Naive B cell (primary cell): Measurements from ENCODE around the gene RPS16. TPM values are rescaled to one million over a fixed set of nuclear protein-coding genes. Genes with fewer than 3 reads are reported as not detected.

Source experiments
- ATAC-seq, 2 donors: fragments of 150-1000 bp; cut with Tn5 transposase; 2 replicates each; pipeline ENCODE4 v1.10.0; 2021; ENCODE audit warnings: low read depth in 2 of 2, mild to moderate bottlenecking in 2 of 2, moderate library complexity in 2 of 2
- DNase-seq: peaks from one replicate; pipeline ENCODE4 v3.0.0; 2022
- H3K27ac Mint-ChIP-seq, 6 donors: one replicate each; pipeline ENCODE4 v1.8.0; 2020 to 2022; ENCODE audit warnings: mild to moderate bottlenecking in 6 of 6, mixed read lengths in 6 of 6, moderate library complexity in 5 of 6, inconsistent platforms in 2 of 6
- H3K27me3 Mint-ChIP-seq, 3 donors: one replicate each; pipeline ENCODE4 v1.8.0; 2021 to 2022; ENCODE audit warnings: mixed read lengths in 3 of 3, mild to moderate bottlenecking in 1 of 3
- H3K36me3 Mint-ChIP-seq, 2 donors: one replicate each; pipeline ENCODE4 v1.8.0; 2020 to 2022; ENCODE audit warnings: mixed read lengths in 2 of 2, inconsistent platforms in 1 of 2, mild to moderate bottlenecking in 1 of 2
- H3K4me1 Mint-ChIP-seq, 3 donors: one replicate each; pipeline ENCODE4 v1.8.0; 2020 to 2022; ENCODE audit warnings: mixed read lengths in 3 of 3, inconsistent platforms in 1 of 3, mild to moderate bottlenecking in 1 of 3, moderate library complexity in 1 of 3
- H3K4me3 Mint-ChIP-seq, 8 donors: one replicate each; pipeline ENCODE4 v1.8.0; 2020 to 2022; ENCODE audit warnings: mild to moderate bottlenecking in 8 of 8, mixed read lengths in 8 of 8, moderate library complexity in 8 of 8, inconsistent platforms in 2 of 8
- H3K9me3 Mint-ChIP-seq, 7 donors: one replicate each; pipeline ENCODE4 v1.8.0; 2020 to 2022; ENCODE audit warnings: mixed read lengths in 7 of 7, mild to moderate bottlenecking in 5 of 7, inconsistent platforms in 2 of 7, moderate library complexity in 1 of 7
- polyA plus RNA-seq, 6 donors: library from polyadenylated mRNA; unstranded; fragments of 300-500 nt; fragmentation: Illumina TruSeq; gene quantifications; one replicate each; pipeline ENCODE4 v1.2.3, GENCODE V29; 2021; ENCODE audit warnings: low read depth in 6 of 6

Gene RPS16
- polyA plus RNA-seq, 6 donors from 2014 or later = 1,393 to 2,131 (median 1,793) TPM

GRCh38 chr19:39426170-39426569 lies 9.6 kb downstream of the RPS16 start:
- peak overlapping the region in 3 of 6 donors; percentile 1 to 33 (median 21) for H3K27ac Mint-ChIP-seq
- H3K4me3 Mint-ChIP-seq = peak overlapping the region in 1 of 8 donors; percentile 27
- no peaks in the 10 kb centered on the region for H3K9me3 Mint-ChIP-seq

GRCh38 chr19:39425744-39426143 lies 10.0 kb downstream of the RPS16 start:
- H3K4me1 Mint-ChIP-seq = peaks cover 3 to 13% (median 6%) of the 10 kb centered on the region in 3 donors
- no peak for ATAC-seq
- no peaks in the 10 kb centered on the region for H3K36me3 Mint-ChIP-seq
- no peak overlapping the region for H3K4me3 Mint-ChIP-seq
- no peaks in the 10 kb centered on the region for H3K27me3 Mint-ChIP-seq
- peak overlapping the region in 2 of 6 donors; percentile 1 to 65 for H3K27ac Mint-ChIP-seq
- no peaks in the 10 kb centered on the region for H3K9me3 Mint-ChIP-seq
- no peak for DNase-seq

More at GRCh38 chr19:39426170-39426569, 9.6 kb downstream of the RPS16 start:
- Mint-ChIP-seq H3K27me3 (no peaks in the 10 kb centered on the region), H3K36me3 (no peaks in the 10 kb centered on the region), H3K4me1 (peaks cover 3 to 13% (median 6%) of the 10 kb centered on the region in 3 donors)
- DNase-seq (no peak), ATAC-seq (no peak)

GRCh38 chr19:39424934-39425333 lies 10.8 kb downstream of the RPS16 start:
- no peak overlapping the region for H3K4me3 Mint-ChIP-seq
- H3K4me1 Mint-ChIP-seq = peaks cover 3 to 13% (median 6%) of the 10 kb centered on the region in 3 donors
- no peak for ATAC-seq
- no peaks in the 10 kb centered on the region for H3K9me3 Mint-ChIP-seq
- no peaks in the 10 kb centered on the region for H3K27me3 Mint-ChIP-seq
- H3K36me3 Mint-ChIP-seq = no peaks in the 10 kb centered on the region
- DNase-seq = no peak
- H3K27ac Mint-ChIP-seq = peak overlapping the region in 2 of 6 donors; percentile 63 to 80

- Mint-ChIP-seq H3K27me3 (no peaks in the 10 kb centered on the region), H3K4me1 (peaks cover 3 to 13% (median 6%) of the 10 kb centered on the region in 3 donors), H3K9me3 (no peaks in the 10 kb centered on the region), H3K4me3 (no peak overlapping the region), H3K36me3 (no peaks in the 10 kb centered on the region), H3K27ac (peak overlapping the region in 2 of 6 donors; percentile 59 to 67)
- DNase-seq (no peak), ATAC-seq (no peak)
Measured at GRCh38 chr19:39423258-39424086, 12.3 kb downstream of the RPS16 start.

GRCh38 chr19:39422020-39422419 lies 13.7 kb downstream of the RPS16 start:
- no peak overlapping the region for H3K4me3 Mint-ChIP-seq
- no peaks in the 10 kb centered on the region for H3K27me3 Mint-ChIP-seq
- peaks cover 7 to 13% (median 11%) of the 10 kb centered on the region in 3 donors for H3K4me1 Mint-ChIP-seq
- ATAC-seq (no peak), DNase-seq (no peak)
- no peaks in the 10 kb centered on the region for H3K36me3 Mint-ChIP-seq
- H3K27ac Mint-ChIP-seq = no peak overlapping the region
- H3K9me3 Mint-ChIP-seq = no peaks in the 10 kb centered on the region

GRCh38 chr19:39420769-39421168 lies 15.0 kb downstream of the RPS16 start:
- Mint-ChIP-seq H3K4me1 (peaks cover 5 to 9% (median 7%) of the 10 kb centered on the region in 3 donors), H3K36me3 (no peaks in the 10 kb centered on the region), H3K27ac (no peak overlapping the region), H3K9me3 (no peaks in the 10 kb centered on the region), H3K27me3 (no peaks in the 10 kb centered on the region), H3K4me3 (no peak overlapping the region)
- ATAC-seq (no peak), DNase-seq (no peak)

GRCh38 chr19:39419003-39419402 lies 16.7 kb downstream of the RPS16 start:
- H3K36me3 Mint-ChIP-seq = no peaks in the 10 kb centered on the region
- peak overlapping the region in 1 of 6 donors; percentile 66 for H3K27ac Mint-ChIP-seq

GRCh38 chr19:39417463-39418181 lies 18.1 kb downstream of the RPS16 start:
- Mint-ChIP-seq H3K27ac (peak overlapping the region in 4 of 6 donors; percentile 27 to 95 (median 79)), H3K9me3 (no peaks in the 10 kb centered on the region), H3K27me3 (no peaks in the 10 kb centered on the region), H3K4me3 (peak overlapping the region in 2 of 8 donors; percentile 21 to 66), H3K4me1 (peaks cover 15 to 20% (median 16%) of the 10 kb centered on the region in 3 donors), H3K36me3 (no peaks in the 10 kb centered on the region)
- DNase-seq = no peak
- ATAC-seq = peak; percentile 27 to 35

More at GRCh38 chr19:39419003-39419402, 16.7 kb downstream of the RPS16 start:
- ATAC-seq (no peak), DNase-seq (no peak)
- Mint-ChIP-seq H3K4me3 (peak overlapping the region in 2 of 8 donors; percentile 36 to 46), H3K27me3 (no peaks in the 10 kb centered on the region), H3K4me1 (peaks cover 11 to 18% (median 11%) of the 10 kb centered on the region in 3 donors), H3K9me3 (no peaks in the 10 kb centered on the region)

GRCh38 chr19:39416152-39417120 lies 19.3 kb downstream of the RPS16 start:
- DNase-seq (no peak), ATAC-seq (no peak)
- H3K27ac Mint-ChIP-seq = peak overlapping the region in 3 of 6 donors; percentile 27 to 86 (median 30)
- H3K9me3 Mint-ChIP-seq = peaks cover 0 to 2% (median 0%) of the 10 kb centered on the region in 7 donors
- H3K4me3 Mint-ChIP-seq = peak overlapping the region in 2 of 8 donors; percentile 60 to 68
- no peaks in the 10 kb centered on the region for H3K36me3 Mint-ChIP-seq
- H3K4me1 Mint-ChIP-seq = peaks cover 21 to 30% (median 25%) of the 10 kb centered on the region in 3 donors
- H3K27me3 Mint-ChIP-seq = peaks cover 0 to 7% (median 0%) of the 10 kb centered on the region in 3 donors

GRCh38 chr19:39415111-39416046 lies 20.4 kb downstream of the RPS16 start:
- Mint-ChIP-seq H3K36me3 (no peaks in the 10 kb centered on the region), H3K4me1 (peaks cover 32 to 41% (median 36%) of the 10 kb centered on the region in 3 donors), H3K27me3 (peaks cover 0 to 7% (median 0%) of the 10 kb centered on the region in 3 donors), H3K9me3 (peaks cover 0 to 2% (median 0%) of the 10 kb centered on the region in 7 donors), H3K4me3 (peak overlapping the region in 4 of 8 donors; percentile 60 to 69 (median 64)), H3K27ac (peak overlapping the region in 3 of 6 donors; percentile 2 to 98 (median 80))
- DNase-seq (no peak), ATAC-seq (no peak)

- ATAC-seq = no peak
Measured at GRCh38 chr19:39413911-39414608, 21.7 kb downstream of the RPS16 start.

More at GRCh38 chr19:39413911-39414608, 21.7 kb downstream of the RPS16 start:
- peaks cover 0 to 2% (median 0%) of the 10 kb centered on the region in 7 donors for H3K9me3 Mint-ChIP-seq
- DNase-seq = no peak
- H3K4me3 Mint-ChIP-seq = peak overlapping the region; percentile 79 to 98 (median 90)
- peak overlapping the region; percentile 85 to 98 (median 94) for H3K27ac Mint-ChIP-seq
- H3K36me3 Mint-ChIP-seq = peaks cover under 1 to 2% of the 10 kb centered on the region in 2 donors
- peaks cover 0 to 7% (median 0%) of the 10 kb centered on the region in 3 donors for H3K27me3 Mint-ChIP-seq
- H3K4me1 Mint-ChIP-seq = peaks cover 35 to 48% (median 44%) of the 10 kb centered on the region in 3 donors
